Measurements from ENCODE around the gene TBC1D22A.

DNA sequence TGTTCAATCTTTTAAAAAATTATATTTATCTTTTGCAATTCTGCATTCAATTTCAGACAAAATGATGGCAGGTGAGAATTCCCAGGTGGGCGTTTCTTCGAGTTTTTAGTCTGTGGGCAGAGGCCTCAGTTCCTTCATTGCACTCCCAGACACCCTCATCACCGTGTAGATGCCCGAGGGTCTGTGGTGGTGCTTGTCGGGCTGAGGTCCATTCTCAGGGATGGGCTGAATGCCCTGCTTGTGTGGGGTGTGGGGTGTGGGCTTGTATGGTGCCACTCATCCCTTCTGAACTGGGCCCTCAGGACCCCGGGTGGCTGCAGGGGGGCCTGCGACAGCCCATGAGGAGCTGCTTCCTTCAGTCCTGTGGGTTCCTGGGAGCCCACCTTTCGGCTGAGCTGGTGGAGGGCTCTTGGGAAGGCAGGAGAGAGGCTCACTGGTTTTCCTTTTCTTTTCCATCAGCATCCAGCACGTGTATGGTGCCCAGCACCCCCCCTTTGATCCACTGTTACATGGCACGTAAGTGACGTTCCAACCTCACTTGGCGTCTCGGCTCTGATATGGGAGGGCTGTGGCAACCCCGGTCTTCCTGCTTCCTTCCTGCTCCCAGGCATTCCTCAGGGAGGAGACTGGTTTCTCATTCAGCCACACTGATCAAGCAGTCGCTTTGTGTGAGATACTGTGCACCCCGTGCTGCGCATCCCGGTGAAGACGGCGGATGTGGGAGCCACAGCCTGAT lies 29.8 kb downstream of the TBC1D22A start:
- TF ChIP-seq POLR2A (IDR thresholded peaks at IDR 0.05) = no peak
- TF ChIP-seq, protein P1, sequence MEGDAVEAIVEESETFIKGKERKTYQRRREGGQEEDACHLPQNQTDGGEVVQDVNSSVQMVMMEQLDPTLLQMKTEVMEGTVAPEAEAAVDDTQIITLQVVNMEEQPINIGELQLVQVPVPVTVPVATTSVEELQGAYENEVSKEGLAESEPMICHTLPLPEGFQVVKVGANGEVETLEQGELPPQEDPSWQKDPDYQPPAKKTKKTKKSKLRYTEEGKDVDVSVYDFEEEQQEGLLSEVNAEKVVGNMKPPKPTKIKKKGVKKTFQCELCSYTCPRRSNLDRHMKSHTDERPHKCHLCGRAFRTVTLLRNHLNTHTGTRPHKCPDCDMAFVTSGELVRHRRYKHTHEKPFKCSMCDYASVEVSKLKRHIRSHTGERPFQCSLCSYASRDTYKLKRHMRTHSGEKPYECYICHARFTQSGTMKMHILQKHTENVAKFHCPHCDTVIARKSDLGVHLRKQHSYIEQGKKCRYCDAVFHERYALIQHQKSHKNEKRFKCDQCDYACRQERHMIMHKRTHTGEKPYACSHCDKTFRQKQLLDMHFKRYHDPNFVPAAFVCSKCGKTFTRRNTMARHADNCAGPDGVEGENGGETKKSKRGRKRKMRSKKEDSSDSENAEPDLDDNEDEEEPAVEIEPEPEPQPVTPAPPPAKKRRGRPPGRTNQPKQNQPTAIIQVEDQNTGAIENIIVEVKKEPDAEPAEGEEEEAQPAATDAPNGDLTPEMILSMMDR (IDR thresholded peaks at IDR 0.05 in 4 of 5, conservative IDR thresholded peaks at IDR 0.05 in 1 of 5) = no peak

Measured in gastrocnemius medialis (tissue), 4 donors.